A673 (cell line): ENCODE results near the gene UPK3A. TPM values are rescaled to one million over a fixed set of nuclear protein-coding genes. Genes with fewer than 3 reads are reported as not detected.

Source experiments
- BruUV-seq: library from RNA; stranded (reverse); fragments of 400-500 nt; replicated peaks from 2 replicates; lab custom pipeline; 2021; lab: Mats Ljungman, UMichigan
- CTCF ChIA-PET: fragments of 300-600 bp; sonication (Branson Sonifier 250); formaldehyde crosslinking; loops from one replicate; lab custom pipeline; 2022; ENCODE audit warnings: antibody characterized with exemption; lab: Charles Lee
- POLR2A ChIA-PET: fragments of 300-600 bp; sonication (Branson Sonifier 250); formaldehyde crosslinking; loops from one replicate; lab custom pipeline; 2022; ENCODE audit warnings: antibody characterized with exemption; ENCODE audit not compliant: low non-redundant PET; lab: Charles Lee
- DNase-seq: peaks from one replicate; pipeline ENCODE4 v3.0.0-alpha.2; 2015; ENCODE audit warnings: low spot score
- H3K27ac ChIP-seq: fragments of 200-600 bp; sonication (generic); 2 replicates; pipeline ENCODE4 v1.5.1; 2016; ENCODE audit warnings: mixed run types, low read depth, mild to moderate bottlenecking, mixed read lengths, antibody characterized with exemption, low read length; ENCODE audit not compliant: poor library complexity, severe bottlenecking
- H3K27me3 ChIP-seq: fragments of 200-600 bp; sonication (generic); replicated peaks from 2 replicates; pipeline ENCODE4 v1.6.1; 2017; ENCODE audit warnings: mixed run types, low read depth, mild to moderate bottlenecking, mixed read lengths, antibody characterized with exemption, low read length; ENCODE audit not compliant: insufficient read depth, poor library complexity
- H3K36me3 ChIP-seq: fragments of 200-600 bp; sonication (generic); 2 replicates; pipeline ENCODE4 v1.6.1; 2016; ENCODE audit warnings: mixed run types, mild to moderate bottlenecking, mixed read lengths, antibody characterized with exemption, low read length; ENCODE audit not compliant: insufficient read depth, poor library complexity, severe bottlenecking
- H3K4me1 ChIP-seq: fragments of 200-600 bp; sonication (generic); 2 replicates; pipeline ENCODE4 v1.6.1; 2017; ENCODE audit warnings: mixed run types, mild to moderate bottlenecking, mixed read lengths, antibody characterized with exemption, low read length; ENCODE audit not compliant: insufficient read depth, poor library complexity, severe bottlenecking
- H3K4me3 ChIP-seq: fragments of 200-600 bp; sonication (generic); 2 replicates; pipeline ENCODE4 v1.5.1; 2016; ENCODE audit warnings: low read depth, mixed run types, mild to moderate bottlenecking, mixed read lengths, low read length; ENCODE audit not compliant: poor library complexity, severe bottlenecking
- H3K9me3 ChIP-seq: fragments of 200-600 bp; sonication (generic); 2 replicates; pipeline ENCODE4 v1.6.1; 2016; ENCODE audit warnings: mixed run types, low read depth, mild to moderate bottlenecking, mixed read lengths, antibody characterized with exemption, low read length; ENCODE audit not compliant: poor library complexity, severe bottlenecking
- CTCF ChIP-seq: fragments of 300-800, 200-600 bp; sonication (generic); conservative IDR thresholded peaks from 2 replicates; pipeline ENCODE4 v1.5.1; 2017; ENCODE audit warnings: low read depth, mild to moderate bottlenecking, antibody characterized with exemption, low read length, moderate library complexity, mixed read lengths
- EZH2 ChIP-seq: fragments of 200-600 bp; sonication (generic); IDR thresholded peaks from 2 replicates; pipeline ENCODE4 v1.6.1; 2017; ENCODE audit warnings: borderline replicate concordance, low read depth, mild to moderate bottlenecking, mixed read lengths, antibody characterized with exemption, low read length; ENCODE audit not compliant: poor library complexity, severe bottlenecking
- intact Hi-C: fragments of 100-400 bp; cut with micrococcal nuclease; formaldehyde crosslinking; loops from one replicate; pipeline ENCODE4 v1.10.0; 2022; ENCODE audit not compliant: unreplicated experiment
- total RNA-seq: library from RNA; stranded (reverse); gene quantifications from 2 replicates; pipeline ENCODE4 v1.2.3, GENCODE V29; 2021

Gene UPK3A
- total RNA-seq, 1 experiment from 2014 or later: not detected

- Histone ChIP-seq H3K4me1 (no peaks in the 10 kb centered on the region), H3K36me3 (no peaks in the 10 kb centered on the region), H3K4me3 (no peak overlapping the region), H3K27ac (no peak overlapping the region), H3K9me3 (no peaks in the 10 kb centered on the region), H3K27me3 (no peaks in the 10 kb centered on the region)
- intact Hi-C loops: no loop called here
- no TSS peak for BruUV-seq
- POLR2A ChIA-PET: interaction anchor here (0.7 to 0.9 kb wide), 2 partner anchors 14 to 433 kb away, joined by 8 to 10 read pairs; no protein-coding TSS in a partner anchor
- CTCF ChIA-PET: no interaction called here
- TF ChIP-seq CTCF (no peak), EZH2 (no peak)
- no peak for DNase-seq
Observed at GRCh38 chr22:45248832-45249561, 35.8 kb upstream of the UPK3A start.

- Histone ChIP-seq H3K27ac (no peak overlapping the region), H3K4me1 (no peaks in the 10 kb centered on the region), H3K27me3 (no peaks in the 10 kb centered on the region), H3K4me3 (no peak overlapping the region), H3K36me3 (no peaks in the 10 kb centered on the region), H3K9me3 (no peaks in the 10 kb centered on the region)
- CTCF ChIA-PET: interaction anchor here (0.6 kb wide), 1 partner anchor 297 kb away, joined by 4 read pairs; no protein-coding TSS in a partner anchor
- DNase-seq: no peak
- BruUV-seq: no TSS peak
- POLR2A ChIA-PET: no interaction called here
- TF ChIP-seq CTCF (no peak), EZH2 (no peak)
- intact Hi-C loops: no loop called here
Observed at GRCh38 chr22:45251825-45252224, 32.9 kb upstream of the UPK3A start.

- BruUV-seq: no TSS peak
- POLR2A ChIA-PET: interaction anchor here (0.7 kb wide), 1 partner anchor 309 kb away, joined by 3 read pairs; no protein-coding TSS in a partner anchor
Observed at GRCh38 chr22:45253039-45253641, 31.6 kb upstream of the UPK3A start.

More at GRCh38 chr22:45253039-45253641, 31.6 kb upstream of the UPK3A start:
- no peak overlapping the region for H3K27ac ChIP-seq
- no peaks in the 10 kb centered on the region for H3K4me1 ChIP-seq
- no peak for TF ChIP-seq EZH2
- TF ChIP-seq CTCF: no peak
- H3K4me3 ChIP-seq: no peak overlapping the region
- H3K27me3 ChIP-seq: no peaks in the 10 kb centered on the region
- intact Hi-C loops: no loop called here
- H3K36me3 ChIP-seq: no peaks in the 10 kb centered on the region
- no peak for DNase-seq
- H3K9me3 ChIP-seq: no peaks in the 10 kb centered on the region
- CTCF ChIA-PET: no interaction called here
